GM18867 (cell line): ENCODE results near the gene ITK.
"Not testable (repeated sequence)": the region's sequence is repeated elsewhere in the genome, so short reads cannot be mapped to it uniquely, and the experiment has no call there.

Experiments used
- ATAC-seq: cut with Tn5 transposase; IDR thresholded peaks from one replicate; pipeline ENCODE4 v1.9.1; 2021; ENCODE audit warnings: mild to moderate bottlenecking, moderate library complexity; ENCODE audit not compliant: unreplicated experiment

ITK gene

GRCh38 chr5:157167214-157167621, 13.4 kb upstream of the ITK start:
- no peak for ATAC-seq

- ATAC-seq: no peak
These were observed 12.4 kb upstream of the ITK start for GRCh38 chr5:157168286-157168685.

GRCh38 chr5:157172403-157172802, 8.2 kb upstream of the ITK start:
- peak; percentile 98 for ATAC-seq

GRCh38 chr5:157175071-157175612, 5.5 kb upstream of the ITK start:
- no peak for ATAC-seq

- ATAC-seq: no peak
These were observed 2.7 kb upstream of the ITK start for GRCh38 chr5:157177953-157178352.

- ATAC-seq: no peak
These were observed 1.7 kb upstream of the ITK start for GRCh38 chr5:157178966-157179365.

- no peak for ATAC-seq
These were observed 1.6 kb downstream of the ITK start for GRCh38 chr5:157182143-157182757.

- ATAC-seq: no peak
These were observed 3.6 kb downstream of the ITK start for GRCh38 chr5:157184117-157184670.

GRCh38 chr5:157185122-157185521, 4.5 kb downstream of the ITK start:
- not testable (repeated sequence) for ATAC-seq

- no peak for ATAC-seq
These were observed 5.8 kb downstream of the ITK start for GRCh38 chr5:157186309-157187045.

GRCh38 chr5:157187046-157187754, 6.6 kb downstream of the ITK start:
- ATAC-seq: no peak

GRCh38 chr5:157188270-157188669, 7.6 kb downstream of the ITK start:
- ATAC-seq: no peak

GRCh38 chr5:157189223-157189622, 8.6 kb downstream of the ITK start:
- ATAC-seq: peak; percentile 88

- ATAC-seq: no peak
These were observed 13.2 kb downstream of the ITK start for GRCh38 chr5:157193699-157194424.

GRCh38 chr5:157196045-157196444, 15.4 kb downstream of the ITK start:
- ATAC-seq: no peak

- no peak for ATAC-seq
These were observed 16.4 kb downstream of the ITK start for GRCh38 chr5:157197086-157197485.

GRCh38 chr5:157198277-157198986, 17.8 kb downstream of the ITK start:
- no peak for ATAC-seq

- no peak for ATAC-seq
These were observed 21.2 kb downstream of the ITK start for GRCh38 chr5:157201857-157202256.

- no peak for ATAC-seq
These were observed 22.8 kb downstream of the ITK start for GRCh38 chr5:157203417-157203816.

- no peak for ATAC-seq
These were observed 24.1 kb downstream of the ITK start for GRCh38 chr5:157204765-157205164.
